Measurements from ENCODE around the gene GXYLT1. TPM values are rescaled to one million over a fixed set of nuclear protein-coding genes. Genes with fewer than 3 reads are reported as not detected.

The GXYLT1 gene
- total and polyA plus RNA-seq, 2 of the 13 experiments (the other 11 are each of a cell fraction or from before 2014, with no cell fraction given) = 7.8 to 17.0 TPM

- TF ChIP-seq, protein P1, sequence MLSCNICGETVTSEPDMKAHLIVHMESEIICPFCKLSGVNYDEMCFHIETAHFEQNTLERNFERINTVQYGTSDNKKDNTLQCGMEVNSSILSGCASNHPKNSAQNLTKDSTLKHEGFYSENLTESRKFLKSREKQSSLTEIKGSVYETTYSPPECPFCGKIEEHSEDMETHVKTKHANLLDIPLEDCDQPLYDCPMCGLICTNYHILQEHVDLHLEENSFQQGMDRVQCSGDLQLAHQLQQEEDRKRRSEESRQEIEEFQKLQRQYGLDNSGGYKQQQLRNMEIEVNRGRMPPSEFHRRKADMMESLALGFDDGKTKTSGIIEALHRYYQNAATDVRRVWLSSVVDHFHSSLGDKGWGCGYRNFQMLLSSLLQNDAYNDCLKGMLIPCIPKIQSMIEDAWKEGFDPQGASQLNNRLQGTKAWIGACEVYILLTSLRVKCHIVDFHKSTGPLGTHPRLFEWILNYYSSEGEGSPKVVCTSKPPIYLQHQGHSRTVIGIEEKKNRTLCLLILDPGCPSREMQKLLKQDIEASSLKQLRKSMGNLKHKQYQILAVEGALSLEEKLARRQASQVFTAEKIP (CRISPR knock-in tag; IDR thresholded peaks at IDR 0.05; ENCODE audit: borderline replicate concordance) = no peak
- TF ChIP-seq AGO1 (IDR thresholded peaks at IDR 0.05; ENCODE audit: low read depth, low read length, poor library complexity, severe bottlenecking) (no peak), ARID4A (CRISPR knock-in tag; IDR thresholded peaks at IDR 0.05; ENCODE audit: borderline replicate concordance) (no peak), CBX5 (CRISPR knock-in tag; IDR thresholded peaks at IDR 0.05; ENCODE audit: borderline replicate concordance) (no peak), ZNF878 (CRISPR knock-in tag; IDR thresholded peaks at IDR 0.05) (no peak), ZNF816 (CRISPR knock-in tag; IDR thresholded peaks at IDR 0.05; ENCODE audit: borderline replicate concordance) (no peak), FOXP1 (IDR thresholded peaks at IDR 0.05) (no peak), FOXP1 (CRISPR knock-in tag; IDR thresholded peaks at IDR 0.05) (no peak), ZNF501 (CRISPR knock-in tag; IDR thresholded peaks at IDR 0.05) (no peak), ZNF460 (CRISPR knock-in tag; IDR thresholded peaks at IDR 0.05; ENCODE audit: borderline replicate concordance) (no peak), MEIS2 (CRISPR knock-in tag; IDR thresholded peaks at IDR 0.05) (no peak), ZNF639 (CRISPR knock-in tag; conservative IDR thresholded peaks at IDR 0.05) (no peak), DMAP1 (CRISPR knock-in tag; IDR thresholded peaks at IDR 0.05) (no peak), HINFP (CRISPR knock-in tag; IDR thresholded peaks at IDR 0.05; ENCODE audit: low read depth) (no peak), ZNF430 (CRISPR knock-in tag; IDR thresholded peaks at IDR 0.05) (no peak), ZFYVE20 (CRISPR knock-in tag; IDR thresholded peaks at IDR 0.05; ENCODE audit: borderline replicate concordance, low read depth) (no peak)
- TF ChIP-seq, protein P2, sequence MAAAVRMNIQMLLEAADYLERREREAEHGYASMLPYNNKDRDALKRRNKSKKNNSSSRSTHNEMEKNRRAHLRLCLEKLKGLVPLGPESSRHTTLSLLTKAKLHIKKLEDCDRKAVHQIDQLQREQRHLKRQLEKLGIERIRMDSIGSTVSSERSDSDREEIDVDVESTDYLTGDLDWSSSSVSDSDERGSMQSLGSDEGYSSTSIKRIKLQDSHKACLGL (CRISPR knock-in tag; IDR thresholded peaks at IDR 0.05) = no peak
- intact Hi-C loops (cut with micrococcal nuclease; ENCODE audit: unreplicated experiment) = no loop called here
- no peaks in the 10 kb centered on the region for H3K79me2 ChIP-seq (ENCODE audit: insufficient read depth, low read length)
- H3K4me1 ChIP-seq (ENCODE audit: insufficient read depth, low read length) = no peaks in the 10 kb centered on the region
- H3K27me3 ChIP-seq (ENCODE audit: control insufficient read depth in 1 of 2, insufficient read depth in 2 of 2, low read length in 2 of 2) = no peaks in the 10 kb centered on the region
- no peak for DNase-seq (ENCODE audit: low spot score)
- no peak overlapping the region for H2AFZ ChIP-seq (ENCODE audit: low read length)
- no peaks in the 10 kb centered on the region for H3K9me3 ChIP-seq (ENCODE audit: low read length)
- H3K9ac ChIP-seq (ENCODE audit: insufficient read depth, low read depth, low read length) = no peak overlapping the region
- in situ Hi-C loops (cut with HindIII; ENCODE audit: extremely low pct_ligation_motif_present, low pct_unique_long_range_greater_than_20kb) = no loop called here
- peaks cover 0 to 10% of the 10 kb centered on the region in 2 experiments; a peak in 4 of 5 replicates for H3K36me3 ChIP-seq (replicated peaks in 1 of 2; ENCODE audit: control insufficient read depth in 1 of 2, insufficient read depth in 2 of 2, low read length in 2 of 2)
- no peak overlapping the region for H3K4me2 ChIP-seq (ENCODE audit: low read depth, low read length)
- CTCF ChIA-PET (ENCODE audit: low intra/inter-chr PET ratio, low total read pairs) = no interaction called here
- no peak overlapping the region for H3K4me3 ChIP-seq (replicated peaks in 1 of 3; ENCODE audit: insufficient read depth in 1 of 3, low read depth in 2 of 3, low read length in 3 of 3)
- no peak for ATAC-seq
- no peak for FAIRE-seq
- POLR2A ChIA-PET = no interaction called here
- BruUV-seq (replicated peaks) = no TSS peak
- H3K27ac ChIP-seq (ENCODE audit: extremely low read length, insufficient read depth, low read length) = no peak overlapping the region
- no peaks in the 10 kb centered on the region for H4K20me1 ChIP-seq (ENCODE audit: insufficient read depth, low read length)
These were observed 19.2 kb upstream of the GXYLT1 start for GRCh38 chr12:42163913-42164312.

All from HepG2 (cell line).